ENCODE measurements around the gene CDC6.
A peak's percentile ranks its signal among the peaks of the same experiment; 100 is the strongest.

CDC6 gene

GRCh38 chr17:40312131-40312731 lies 24.6 kb downstream of the CDC6 start:
- DNase-seq, result no peak

- no peak for DNase-seq
These were observed 25.4 kb downstream of the CDC6 start for GRCh38 chr17:40312893-40313667.

- no peak for DNase-seq
These were observed 26.2 kb downstream of the CDC6 start for GRCh38 chr17:40313668-40314583.

- peak; percentile 95 for DNase-seq
These were observed 26.9 kb downstream of the CDC6 start for GRCh38 chr17:40314584-40314956.

GRCh38 chr17:40315206-40315605 lies 27.5 kb downstream of the CDC6 start:
- DNase-seq, result no peak

GRCh38 chr17:40315678-40316570 lies 28.2 kb downstream of the CDC6 start:
- no peak for DNase-seq

- DNase-seq, result no peak
These were observed 29.1 kb downstream of the CDC6 start for GRCh38 chr17:40316571-40317344.

GRCh38 chr17:40317345-40317873 lies 29.7 kb downstream of the CDC6 start:
- peak; percentile 67 for DNase-seq

GRCh38 chr17:40317880-40318829 lies 30.5 kb downstream of the CDC6 start:
- peak; percentile 94 for DNase-seq

GRCh38 chr17:40318830-40319391 lies 31.2 kb downstream of the CDC6 start:
- DNase-seq, result no peak

GRCh38 chr17:40319651-40320540 lies 32.2 kb downstream of the CDC6 start:
- DNase-seq, result peak; percentile 88

GRCh38 chr17:40320756-40321523 lies 33.3 kb downstream of the CDC6 start:
- DNase-seq, result peak; percentile 68

- DNase-seq, result no peak
These were observed 33.8 kb downstream of the CDC6 start for GRCh38 chr17:40321524-40321929.

- no peak for DNase-seq
These were observed 34.3 kb downstream of the CDC6 start for GRCh38 chr17:40321961-40322357.

GRCh38 chr17:40322358-40323315 lies 35.0 kb downstream of the CDC6 start:
- DNase-seq, result peak; percentile 86

Measured in CD4-positive, alpha-beta T cell treated with Interleukin-17A for 4 hours (primary cell).